ENCODE data around the gene LDLRAD3.
A peak's percentile ranks its signal among the peaks of the same experiment; 100 is the strongest.

LDLRAD3 gene

DNA sequence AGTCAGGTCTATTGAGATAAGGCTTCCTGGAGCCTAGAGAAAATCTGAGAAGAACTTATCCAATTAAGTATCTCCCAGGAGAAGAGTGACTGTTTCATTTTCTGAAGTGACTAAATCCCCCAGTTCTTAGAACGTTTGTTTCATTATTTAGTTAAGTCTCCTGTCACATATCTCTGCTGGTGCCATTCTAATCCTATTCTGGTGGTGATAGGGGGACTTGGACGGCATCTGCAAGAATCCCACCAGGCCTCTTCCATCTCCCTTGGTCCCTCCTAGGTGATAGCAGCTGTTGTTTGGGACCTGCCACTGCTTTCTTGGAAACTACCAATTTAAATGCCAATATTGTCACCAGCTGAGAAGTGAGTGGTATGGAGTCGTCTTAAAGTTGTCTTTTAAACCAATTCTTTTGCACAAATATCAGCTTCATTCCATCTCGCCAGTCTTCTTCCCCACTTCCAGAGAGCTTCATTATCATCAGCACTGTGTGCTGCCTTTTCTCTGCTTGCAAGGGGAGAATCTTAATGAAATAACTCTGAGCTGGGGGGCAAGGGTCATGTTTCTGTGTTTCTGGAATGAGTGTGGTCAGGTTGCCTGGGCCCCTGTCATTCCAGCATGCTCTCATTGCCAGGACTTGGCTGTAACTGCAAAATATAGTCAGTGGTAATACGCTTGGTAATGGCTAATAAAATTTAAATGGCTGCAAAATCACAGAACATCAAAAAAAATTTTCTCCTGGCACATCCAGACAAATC, 104.8 kb downstream of the LDLRAD3 start:
- TF ChIP-seq, protein P1, sequence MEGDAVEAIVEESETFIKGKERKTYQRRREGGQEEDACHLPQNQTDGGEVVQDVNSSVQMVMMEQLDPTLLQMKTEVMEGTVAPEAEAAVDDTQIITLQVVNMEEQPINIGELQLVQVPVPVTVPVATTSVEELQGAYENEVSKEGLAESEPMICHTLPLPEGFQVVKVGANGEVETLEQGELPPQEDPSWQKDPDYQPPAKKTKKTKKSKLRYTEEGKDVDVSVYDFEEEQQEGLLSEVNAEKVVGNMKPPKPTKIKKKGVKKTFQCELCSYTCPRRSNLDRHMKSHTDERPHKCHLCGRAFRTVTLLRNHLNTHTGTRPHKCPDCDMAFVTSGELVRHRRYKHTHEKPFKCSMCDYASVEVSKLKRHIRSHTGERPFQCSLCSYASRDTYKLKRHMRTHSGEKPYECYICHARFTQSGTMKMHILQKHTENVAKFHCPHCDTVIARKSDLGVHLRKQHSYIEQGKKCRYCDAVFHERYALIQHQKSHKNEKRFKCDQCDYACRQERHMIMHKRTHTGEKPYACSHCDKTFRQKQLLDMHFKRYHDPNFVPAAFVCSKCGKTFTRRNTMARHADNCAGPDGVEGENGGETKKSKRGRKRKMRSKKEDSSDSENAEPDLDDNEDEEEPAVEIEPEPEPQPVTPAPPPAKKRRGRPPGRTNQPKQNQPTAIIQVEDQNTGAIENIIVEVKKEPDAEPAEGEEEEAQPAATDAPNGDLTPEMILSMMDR (IDR thresholded peaks at IDR 0.05): no peak
- no peak for TF ChIP-seq ZFX (IDR thresholded peaks at IDR 0.05; ENCODE audit: borderline replicate concordance)

DNA sequence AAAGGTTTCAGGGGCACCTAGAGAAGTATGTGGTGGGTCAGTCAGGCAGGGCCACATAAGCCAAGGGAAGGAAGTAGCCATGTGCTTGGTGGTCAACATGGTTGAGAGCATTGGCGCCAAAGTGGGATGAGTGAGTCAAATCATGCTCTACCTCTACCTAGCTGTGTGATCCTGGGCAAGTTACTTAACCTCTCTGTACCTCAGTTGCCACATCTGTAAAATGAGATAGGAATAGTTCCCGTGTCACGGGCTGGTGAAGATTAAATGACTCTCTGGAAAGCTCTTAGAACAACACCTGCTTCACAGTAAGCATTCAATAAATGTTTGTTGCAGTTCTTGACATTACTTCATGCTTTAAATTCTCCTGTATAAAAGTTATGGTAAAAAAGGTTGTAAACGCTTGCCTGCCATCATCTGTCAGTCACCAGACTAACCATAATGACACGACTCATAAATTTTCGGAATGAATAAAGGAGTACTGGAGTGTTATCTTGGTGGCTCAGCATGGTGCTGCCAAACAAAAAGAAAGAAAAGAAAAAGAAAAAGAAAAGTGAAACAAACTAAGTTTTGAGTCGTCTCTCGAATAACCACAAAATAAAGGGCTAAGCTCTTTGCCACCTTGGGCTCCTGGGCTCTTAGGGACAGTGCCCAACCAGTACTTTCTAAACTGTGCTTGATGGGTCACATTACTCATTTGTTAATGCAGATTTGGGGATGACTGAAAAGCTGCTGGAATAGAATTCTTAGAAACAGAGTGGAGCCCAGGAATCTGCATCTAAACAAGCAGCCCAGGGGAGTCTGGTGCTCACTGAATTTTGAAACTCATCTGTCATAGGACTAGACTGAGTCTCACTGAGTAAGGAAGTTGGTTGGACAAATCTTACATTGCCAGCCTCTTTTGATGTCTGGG, 107.6 kb downstream of the LDLRAD3 start:
- TF ChIP-seq ZFX (IDR thresholded peaks at IDR 0.05; ENCODE audit: borderline replicate concordance): no peak
- TF ChIP-seq, protein P1 (IDR thresholded peaks at IDR 0.05): no peak
- no peak overlapping the region for H3K27ac ChIP-seq

More for the DNA sequence above, 104.8 kb downstream of the LDLRAD3 start:
- H3K27ac ChIP-seq: no peak overlapping the region

DNA sequence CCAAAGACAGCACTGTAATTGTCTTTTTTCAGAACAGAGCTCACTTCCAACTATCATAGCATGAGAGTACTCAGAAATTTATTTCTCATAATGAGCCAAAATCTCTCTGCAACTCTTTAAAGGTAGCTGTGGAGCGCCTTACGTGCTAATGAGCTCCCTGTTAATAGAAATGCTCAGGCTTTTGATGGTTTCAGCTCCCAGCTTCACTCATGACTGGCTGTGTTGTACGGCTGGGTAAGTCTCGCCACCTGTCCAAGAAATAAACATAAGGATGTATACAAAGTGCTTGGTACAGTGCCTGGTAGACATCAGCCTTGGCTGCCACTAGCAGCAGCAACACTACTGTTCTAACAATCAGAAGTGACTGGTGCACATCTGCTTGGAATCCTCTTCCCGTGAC, 109.4 kb downstream of the LDLRAD3 start:
- H3K27ac ChIP-seq: no peak overlapping the region
- TF ChIP-seq, protein P1 (IDR thresholded peaks at IDR 0.05): no peak
- TF ChIP-seq ZFX (IDR thresholded peaks at IDR 0.05; ENCODE audit: borderline replicate concordance): no peak

DNA sequence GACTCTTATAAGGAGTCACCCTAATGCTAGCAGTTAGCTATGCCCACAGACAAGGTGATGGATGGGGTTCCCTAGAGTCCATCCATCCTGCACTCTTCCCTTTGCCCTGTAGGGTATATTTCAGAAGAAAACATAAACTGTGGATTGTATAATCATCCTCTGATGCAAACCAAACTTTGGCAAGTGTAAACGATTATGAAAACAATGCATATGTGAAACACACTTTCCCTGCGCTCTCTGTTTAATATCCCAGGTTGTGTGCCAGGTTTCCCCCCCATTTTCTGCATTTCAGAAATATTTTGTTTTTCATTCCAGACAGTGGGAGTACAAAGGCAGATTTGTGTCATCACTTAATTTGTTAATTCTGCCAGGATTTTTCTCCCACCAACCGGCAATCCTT, 110.0 kb downstream of the LDLRAD3 start:
- H3K27ac ChIP-seq: no peak overlapping the region
- TF ChIP-seq, protein P1 (IDR thresholded peaks at IDR 0.05): no peak
- TF ChIP-seq ZFX (IDR thresholded peaks at IDR 0.05; ENCODE audit: borderline replicate concordance): no peak

DNA sequence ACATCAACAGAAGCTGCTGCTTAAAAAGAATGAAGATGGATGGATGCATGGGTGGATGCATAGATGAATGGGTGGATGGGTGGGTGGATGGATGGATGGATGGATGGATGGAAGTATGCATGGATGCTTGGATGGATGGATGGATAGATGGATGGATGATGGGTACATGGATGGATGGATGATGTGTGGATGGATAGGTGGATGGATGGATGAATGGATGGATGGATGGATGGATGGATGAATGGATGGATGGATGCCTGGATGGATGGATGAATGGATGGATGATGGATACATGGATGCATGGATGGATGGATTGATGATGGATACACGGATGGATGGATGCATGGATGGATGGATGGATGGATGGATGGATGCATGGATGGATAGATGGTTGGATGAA, 110.8 kb downstream of the LDLRAD3 start:
- H3K27ac ChIP-seq: no peak overlapping the region
- TF ChIP-seq, protein P1 (IDR thresholded peaks at IDR 0.05): no peak
- TF ChIP-seq ZFX (IDR thresholded peaks at IDR 0.05; ENCODE audit: borderline replicate concordance): no peak

DNA sequence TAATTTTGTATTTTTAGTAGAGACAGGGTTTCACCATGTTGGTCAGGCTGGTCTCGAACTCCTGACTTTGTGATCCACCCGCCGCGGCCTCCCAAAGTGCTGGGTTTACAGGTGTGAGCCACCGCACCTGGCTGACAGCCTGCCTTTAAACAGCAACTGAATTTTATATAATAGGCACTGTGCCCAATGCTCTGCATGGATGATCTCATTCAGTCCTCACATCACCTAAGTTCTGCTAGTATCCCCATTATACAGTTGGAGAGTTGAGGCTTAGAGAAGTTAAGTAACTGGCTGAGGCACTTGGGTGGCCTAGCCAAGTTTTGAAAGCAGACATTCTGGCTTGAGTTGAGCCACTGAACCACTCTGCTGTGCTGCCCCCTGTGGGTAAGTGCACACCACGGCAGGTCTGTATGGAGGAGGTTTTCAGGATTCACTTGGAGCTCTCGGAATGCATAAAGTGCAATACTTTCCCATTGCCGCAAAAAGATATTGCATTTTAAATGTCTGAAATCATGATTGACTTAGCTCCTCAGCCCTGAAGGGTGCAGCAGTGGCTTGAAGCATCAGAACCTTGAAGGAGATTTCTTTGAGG, 112.4 kb downstream of the LDLRAD3 start:
- TF ChIP-seq, protein P1 (IDR thresholded peaks at IDR 0.05): peak; percentile 72
- TF ChIP-seq ZFX (IDR thresholded peaks at IDR 0.05; ENCODE audit: borderline replicate concordance): no peak
- no peak overlapping the region for H3K27ac ChIP-seq

Measured in 22Rv1 (cell line).